SK-N-MC (cell line): ENCODE measurements around the gene CTNNA3.

ENCODE experiments used
- EZH2 ChIP-seq: fragments of 200-600 bp; sonication (generic); IDR thresholded peaks from one replicate; pipeline ENCODE4 v1.6.1; 2017; ENCODE audit warnings: antibody characterized with exemption
- FOXP2 ChIP-seq: optimal IDR thresholded peaks from 2 replicates; pipeline ENCODE3; 2011; ENCODE audit warnings: mild to moderate bottlenecking, moderate library complexity; ENCODE audit not compliant: insufficient read depth; ENCODE audit errors: extremely low read length, control extremely low read depth
- POLR2AphosphoS5 ChIP-seq: IDR thresholded peaks from 2 replicates; pipeline ENCODE4 v1.6.1; 2012; ENCODE audit warnings: mild to moderate bottlenecking, low read depth, low read length, borderline replicate concordance

DNA sequence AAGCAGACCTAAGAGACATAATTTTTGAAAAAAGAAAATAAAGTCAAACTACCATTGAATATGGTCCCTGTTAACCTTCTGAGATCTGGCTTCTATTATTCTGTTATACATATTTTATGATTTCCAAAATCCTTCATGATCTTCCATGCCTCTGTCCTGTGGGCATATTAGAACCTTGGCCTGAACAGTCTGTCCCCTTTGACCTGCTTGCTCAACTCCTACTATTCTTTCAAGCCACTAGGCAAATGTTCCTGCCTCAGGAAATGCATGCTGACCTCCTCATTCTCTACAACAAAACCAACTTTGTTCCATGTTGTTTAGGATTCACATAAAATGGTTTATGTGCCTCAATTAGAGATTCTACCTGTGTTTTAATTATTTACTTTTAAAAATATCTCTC lies 1315.0 kb downstream of the CTNNA3 start:
- TF ChIP-seq FOXP2 (no peak), POLR2AphosphoS5 (no peak), EZH2 (no peak)
